GM18499 (cell line): ENCODE measurements around the gene ANK3.

Experiments used
- ATAC-seq: cut with Tn5 transposase; IDR thresholded peaks from one replicate; pipeline ENCODE4 v1.9.1; 2021; ENCODE audit warnings: moderate number of reproducible peaks; ENCODE audit not compliant: insufficient read depth, unreplicated experiment

Gene ANK3

GRCh38 chr10:60351191-60351853 is 38.4 kb downstream of the ANK3 start:
- peak; percentile 62 for ATAC-seq

DNA sequence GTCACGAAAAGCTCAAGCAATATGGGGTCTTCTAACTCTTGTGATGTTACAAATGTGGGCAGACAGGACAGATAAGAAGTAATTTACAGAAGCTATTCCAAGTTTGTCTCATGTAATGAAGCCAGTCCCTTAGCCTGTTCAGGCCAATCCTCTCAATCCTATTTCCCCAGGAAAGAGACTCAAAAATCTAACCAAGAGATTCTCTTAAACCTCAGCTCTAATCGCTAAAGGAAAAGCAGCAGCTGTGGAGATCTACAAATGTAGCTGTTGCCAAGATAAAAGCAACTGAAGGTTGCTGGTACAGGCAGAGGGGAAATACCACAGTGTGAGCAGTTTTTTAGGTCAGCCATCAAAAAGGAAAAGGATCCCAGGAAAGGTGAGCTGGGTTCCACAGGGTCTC is 39.3 kb downstream of the ANK3 start:
- ATAC-seq = no peak

DNA sequence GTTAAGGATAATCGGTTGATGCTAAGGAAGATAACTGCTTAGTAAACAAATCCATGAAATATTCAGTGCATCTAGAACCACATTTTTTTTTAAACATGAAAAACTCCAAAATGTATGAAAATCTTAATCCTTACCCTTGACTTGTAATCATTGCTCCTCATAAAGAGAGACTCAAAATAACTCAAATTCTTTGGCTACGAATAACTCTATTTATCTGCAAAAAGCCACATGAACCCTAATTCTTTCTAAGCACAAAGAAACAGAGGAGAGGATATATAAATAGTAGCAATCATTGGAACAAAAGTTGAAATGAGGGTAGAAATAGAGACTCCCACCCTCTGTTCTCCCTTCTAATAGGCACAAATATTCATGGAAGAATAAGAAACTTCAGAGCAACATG is 40.2 kb downstream of the ANK3 start:
- ATAC-seq = no peak

- no peak for ATAC-seq
Observed at GRCh38 chr10:60348982-60349381, 40.7 kb downstream of the ANK3 start.

DNA sequence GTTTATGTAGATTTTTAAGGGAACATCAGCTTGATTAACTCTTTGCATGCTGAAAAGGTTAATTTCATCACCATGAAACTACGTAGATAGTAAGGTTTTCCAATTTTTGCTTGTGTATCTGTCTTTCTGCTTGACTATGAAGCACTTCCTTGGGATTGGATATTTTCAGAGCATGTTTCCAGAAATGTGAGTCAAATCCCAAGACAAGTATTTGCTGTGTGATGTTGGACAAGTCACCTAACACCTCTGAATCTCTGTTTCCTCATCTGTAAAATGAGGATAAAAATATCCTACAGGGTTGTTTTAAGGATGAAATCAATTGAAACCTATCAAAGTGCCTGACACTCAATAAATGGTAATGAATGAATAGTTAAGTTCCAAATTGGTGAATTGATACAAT is 42.4 kb downstream of the ANK3 start:
- no peak for ATAC-seq

- ATAC-seq = no peak
Observed at GRCh38 chr10:60346661-60347060, 43.0 kb downstream of the ANK3 start.

DNA sequence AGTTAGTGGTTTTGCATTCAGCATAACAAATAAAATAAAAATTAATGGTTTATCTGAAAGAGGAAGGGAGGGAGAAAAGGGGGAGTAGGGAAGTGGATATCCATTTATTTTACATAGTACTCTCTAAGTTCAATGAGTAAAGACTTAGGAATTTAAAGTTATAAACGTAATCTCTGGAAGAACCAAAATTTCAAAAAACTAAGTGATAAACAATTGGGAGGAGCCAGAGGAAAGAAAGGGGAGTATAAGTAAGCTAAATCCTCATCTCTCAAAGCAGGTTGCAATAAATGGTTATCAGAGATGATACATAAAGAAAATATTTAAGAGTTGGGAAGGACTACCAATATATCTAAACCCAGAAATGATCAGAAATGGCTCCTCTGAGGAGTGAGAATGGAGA is 46.4 kb downstream of the ANK3 start:
- ATAC-seq = no peak

GRCh38 chr10:60341969-60342368 is 47.7 kb downstream of the ANK3 start:
- no peak for ATAC-seq

- ATAC-seq = no peak
Observed at GRCh38 chr10:60340973-60341372, 48.7 kb downstream of the ANK3 start.

- ATAC-seq = no peak
Observed at GRCh38 chr10:60339757-60340156, 49.9 kb downstream of the ANK3 start.

- no peak for ATAC-seq
Observed at GRCh38 chr10:60338786-60339185, 50.9 kb downstream of the ANK3 start.

- no peak for ATAC-seq
Observed at GRCh38 chr10:60338002-60338564, 51.6 kb downstream of the ANK3 start.

GRCh38 chr10:60336901-60337630 is 52.6 kb downstream of the ANK3 start:
- ATAC-seq = no peak

DNA sequence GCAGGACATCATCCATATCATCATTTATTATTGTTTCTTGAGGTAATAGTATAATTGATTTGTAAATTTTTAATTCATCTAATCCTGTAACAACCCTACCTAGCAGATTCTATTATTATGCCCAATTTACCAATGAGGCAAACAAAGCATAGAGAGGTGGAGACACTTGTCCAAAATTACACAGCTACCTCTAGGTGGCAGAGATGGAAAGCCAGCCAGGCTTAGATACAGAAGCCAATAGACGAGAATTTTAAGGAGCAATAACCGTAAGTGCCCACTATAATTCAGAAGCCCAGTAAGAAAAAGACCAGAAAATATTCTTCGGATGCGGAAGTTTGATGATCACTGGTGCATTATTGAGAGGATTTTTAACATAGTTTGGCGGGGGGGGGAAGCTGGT is 54.0 kb downstream of the ANK3 start:
- ATAC-seq = no peak

DNA sequence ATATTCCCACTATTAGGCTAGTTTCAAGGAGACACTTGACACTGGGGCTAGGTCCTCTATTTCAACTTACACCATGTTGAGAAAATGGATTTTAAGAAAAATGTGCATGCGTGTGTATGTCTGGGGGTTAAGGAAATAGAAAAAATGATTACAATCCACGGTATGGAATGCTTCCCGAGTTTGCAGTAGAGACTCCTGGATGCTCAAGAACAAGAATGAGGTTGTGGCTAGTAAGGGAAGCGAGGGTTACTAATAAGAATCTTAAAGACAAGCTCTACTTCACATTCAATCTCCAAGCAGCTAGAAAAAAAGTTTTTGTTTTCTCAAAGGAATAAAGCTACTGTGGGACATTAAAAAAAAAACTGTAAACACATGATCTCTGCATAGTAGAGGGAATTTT is 54.7 kb downstream of the ANK3 start:
- no peak for ATAC-seq

DNA sequence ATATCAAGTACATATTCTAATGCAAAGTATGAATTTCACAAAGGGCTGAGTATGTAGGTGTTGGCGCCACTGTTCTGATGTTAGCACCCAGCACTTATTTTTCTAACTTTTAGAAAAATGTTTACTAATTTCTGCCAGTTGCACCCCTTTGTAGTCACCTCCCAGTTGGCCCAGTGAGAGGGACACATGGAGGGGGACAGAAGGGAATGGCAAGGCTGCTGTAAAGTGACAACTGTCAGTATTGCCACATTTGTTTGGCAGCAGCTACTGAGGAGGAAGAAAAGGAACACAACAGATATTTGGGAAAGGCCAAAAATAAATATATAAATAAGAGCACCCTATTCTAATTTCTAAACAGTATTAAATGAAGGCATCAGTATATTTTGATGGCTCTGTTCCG is 57.3 kb downstream of the ANK3 start:
- no peak for ATAC-seq

- ATAC-seq = no peak
Observed at GRCh38 chr10:60331886-60332285, 57.8 kb downstream of the ANK3 start.

DNA sequence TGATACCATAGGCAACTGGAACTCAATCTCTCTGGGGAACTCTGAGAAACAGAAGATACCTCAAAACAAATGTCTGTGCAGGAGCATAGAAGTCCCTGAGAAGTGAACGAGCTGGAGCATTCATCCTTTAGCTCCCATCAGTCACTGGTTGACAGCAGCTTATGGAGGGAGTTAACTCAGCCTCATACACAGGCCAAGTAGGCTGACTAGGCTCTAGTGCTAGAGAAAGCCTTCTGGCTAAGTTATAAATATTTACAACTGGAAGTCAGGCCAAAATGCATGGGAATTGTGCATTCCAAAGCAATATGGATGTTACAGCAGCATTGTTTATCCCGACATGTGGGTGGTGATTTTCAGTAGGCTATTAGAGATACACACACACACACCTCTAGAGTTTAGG is 66.5 kb downstream of the ANK3 start:
- ATAC-seq = no peak

DNA sequence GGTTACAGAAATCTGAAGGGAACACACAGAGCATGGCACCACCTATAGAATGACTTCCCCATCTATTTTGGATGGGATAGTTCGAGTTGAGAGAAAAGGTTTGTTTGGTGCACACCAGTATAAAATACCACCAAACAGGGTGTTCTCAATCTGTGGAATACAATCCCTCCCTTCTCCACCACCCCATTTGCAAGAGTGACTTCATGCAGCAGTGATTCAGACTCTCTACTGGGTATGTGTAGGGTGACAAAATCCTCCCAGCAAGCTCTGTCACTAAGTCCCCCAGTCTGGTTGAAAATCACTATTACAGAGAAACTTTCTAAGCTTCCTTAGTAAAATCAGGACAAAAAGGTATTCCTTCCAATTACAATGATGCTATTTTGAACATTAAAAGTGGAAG is 69.0 kb downstream of the ANK3 start:
- no peak for ATAC-seq

DNA sequence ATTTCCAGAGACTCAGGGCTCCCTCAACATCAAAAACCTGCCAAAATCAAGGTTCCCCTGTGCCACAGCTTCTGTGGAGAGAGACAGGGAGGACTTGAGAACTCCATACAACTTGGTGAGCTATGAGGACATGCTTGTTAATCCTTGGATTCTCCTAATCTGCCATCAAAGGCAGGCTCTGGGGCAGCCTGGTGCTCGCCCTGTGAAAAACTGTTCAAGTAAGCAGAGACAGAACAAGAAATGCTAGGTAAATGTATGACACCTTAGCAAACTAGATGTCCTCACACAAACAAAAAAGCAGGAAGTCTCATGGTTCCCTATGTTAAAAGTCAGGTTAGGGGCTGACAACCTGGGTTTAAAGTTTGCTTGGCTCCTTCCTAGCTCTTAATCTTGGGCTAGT is 73.6 kb downstream of the ANK3 start:
- ATAC-seq = no peak

DNA sequence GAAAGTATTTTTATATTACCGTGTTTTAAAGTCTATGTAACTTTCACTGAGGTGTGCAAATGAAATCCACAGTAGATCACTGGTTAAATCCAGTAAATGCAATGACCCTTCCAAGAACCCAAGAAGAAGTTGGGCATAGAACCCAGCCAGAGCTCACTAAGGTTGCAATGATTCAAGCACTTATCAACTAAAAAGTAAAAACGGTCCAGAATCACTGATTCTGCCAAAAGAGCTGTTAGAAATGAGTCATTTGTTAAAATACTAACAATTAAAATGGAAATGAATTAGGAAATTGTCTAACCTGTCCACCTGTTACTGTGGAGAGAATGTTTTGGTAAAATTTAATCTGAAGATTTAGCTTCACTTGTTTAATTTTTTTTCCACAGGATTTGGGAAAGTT is 74.4 kb downstream of the ANK3 start:
- no peak for ATAC-seq
